ENCODE measurements around the gene ABCD4.
A peak's percentile ranks its signal among the peaks of the same experiment; 100 is the strongest.

ABCD4 gene

DNA sequence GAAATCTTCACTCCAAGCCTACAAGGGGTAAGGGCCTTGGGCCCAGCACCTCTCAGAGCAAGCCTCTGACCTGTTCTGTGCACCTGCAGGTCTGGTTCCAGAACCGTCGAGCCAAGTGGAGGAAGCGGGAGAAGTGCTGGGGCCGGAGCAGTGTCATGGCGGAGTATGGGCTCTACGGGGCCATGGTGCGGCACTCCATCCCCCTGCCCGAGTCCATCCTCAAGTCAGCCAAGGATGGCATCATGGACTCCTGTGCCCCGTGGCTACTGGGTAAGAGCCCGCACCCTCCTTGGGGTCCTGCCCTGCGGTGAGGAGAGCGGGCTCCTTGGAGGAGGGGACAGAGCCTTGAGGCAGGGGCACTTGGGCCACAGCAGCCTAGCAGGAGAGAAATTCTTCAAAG, 43.2 kb downstream of the ABCD4 start:
- DNase-seq (ENCODE audit: low read depth): no peak

DNA sequence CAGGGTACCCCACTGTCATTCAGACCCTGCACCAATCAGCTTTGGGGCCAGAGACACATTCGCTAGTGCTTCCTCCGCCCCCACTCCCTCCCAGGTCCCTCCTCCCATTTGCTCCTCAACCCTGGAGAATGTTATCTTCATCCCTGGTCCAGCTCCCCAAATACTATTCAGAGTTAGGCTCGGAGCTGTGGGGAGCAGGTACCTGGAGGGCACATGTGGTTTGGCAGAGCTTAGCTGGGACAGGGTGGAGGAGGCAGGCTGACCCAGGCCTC, 44.0 kb downstream of the ABCD4 start:
- no peak for DNase-seq (ENCODE audit: low read depth)

DNA sequence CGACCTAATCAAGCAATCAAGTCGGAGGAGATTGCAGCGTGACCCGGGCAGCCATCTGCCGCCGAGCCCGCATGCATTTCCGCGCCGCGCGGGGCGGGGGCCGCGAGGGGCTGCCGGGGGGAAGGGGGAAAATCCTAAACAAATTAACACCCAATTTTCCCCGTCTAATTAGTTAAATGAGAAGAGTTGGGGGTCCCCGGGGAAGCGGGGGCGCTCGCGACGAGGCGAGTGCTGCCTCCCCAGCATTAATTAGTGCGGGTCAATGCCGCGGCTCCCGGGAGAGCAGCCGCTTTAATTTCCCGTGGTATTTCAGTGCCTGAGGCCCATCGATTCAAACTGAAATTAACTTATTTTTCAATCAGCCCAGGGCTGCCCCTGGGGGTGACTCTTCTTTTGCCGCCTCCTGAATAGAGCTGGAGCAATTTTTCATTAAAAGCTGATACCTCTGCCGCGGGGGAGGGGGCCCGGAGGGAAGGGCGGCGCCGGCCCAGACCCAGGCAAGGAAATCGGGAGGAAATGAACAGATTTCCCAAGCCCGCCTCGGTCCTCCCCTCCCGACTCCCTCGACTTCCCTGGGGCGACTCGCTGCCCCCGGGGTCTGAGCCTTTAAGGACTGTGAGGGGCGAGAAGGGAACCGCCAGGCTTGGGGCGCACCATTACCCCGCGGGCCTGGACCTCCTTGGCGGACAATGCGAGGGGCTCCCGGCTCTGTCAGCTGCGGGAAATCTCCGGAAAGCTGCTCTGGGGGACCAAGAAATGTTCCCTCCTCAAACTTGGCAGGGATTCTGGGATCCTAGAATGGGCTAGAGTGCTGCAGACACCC, 44.6 kb downstream of the ABCD4 start:
- DNase-seq (ENCODE audit: low read depth): no peak

DNA sequence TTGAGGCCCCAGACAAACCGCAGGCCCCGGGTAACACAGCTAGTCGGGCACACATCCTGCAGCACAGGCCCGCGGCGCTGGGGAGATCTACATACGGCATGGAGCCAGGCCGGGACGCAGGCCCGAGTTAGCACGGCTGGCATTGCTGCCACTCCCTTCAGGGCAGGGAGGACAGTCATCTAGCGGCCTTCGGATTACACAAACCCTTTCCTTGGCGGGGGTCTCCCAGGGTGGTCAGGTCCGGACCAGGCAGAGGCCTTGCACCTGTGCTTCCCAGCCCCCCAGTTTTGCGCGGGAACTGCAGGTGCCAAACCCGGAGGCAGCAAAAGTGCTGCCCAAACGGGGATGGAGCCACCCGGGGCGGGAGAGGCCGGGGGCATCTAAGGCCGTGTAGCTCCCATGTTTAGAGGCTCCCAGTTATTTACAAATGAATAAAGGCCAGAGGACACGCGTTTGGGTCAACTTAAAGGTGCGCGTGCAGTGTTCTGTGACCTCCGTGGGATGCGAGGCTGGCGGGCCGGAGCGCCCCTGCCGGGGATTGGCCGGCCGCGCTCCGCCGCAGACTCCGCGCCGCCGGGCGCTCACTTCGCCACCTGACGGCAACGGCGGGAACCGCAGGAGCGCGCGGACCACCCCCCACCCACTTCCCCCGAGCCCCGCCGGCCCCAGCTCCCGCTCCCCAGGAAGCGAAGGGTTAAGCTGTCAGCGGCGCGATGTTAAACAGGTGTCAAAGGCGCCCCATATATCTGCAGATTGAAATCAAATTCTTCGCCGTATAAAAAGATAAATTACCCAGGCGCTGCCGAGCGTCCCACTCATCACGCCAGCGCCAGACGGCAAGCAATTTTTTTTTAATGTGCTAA, 45.4 kb downstream of the ABCD4 start:
- DNase-seq (ENCODE audit: low read depth): peak; percentile 68

DNA sequence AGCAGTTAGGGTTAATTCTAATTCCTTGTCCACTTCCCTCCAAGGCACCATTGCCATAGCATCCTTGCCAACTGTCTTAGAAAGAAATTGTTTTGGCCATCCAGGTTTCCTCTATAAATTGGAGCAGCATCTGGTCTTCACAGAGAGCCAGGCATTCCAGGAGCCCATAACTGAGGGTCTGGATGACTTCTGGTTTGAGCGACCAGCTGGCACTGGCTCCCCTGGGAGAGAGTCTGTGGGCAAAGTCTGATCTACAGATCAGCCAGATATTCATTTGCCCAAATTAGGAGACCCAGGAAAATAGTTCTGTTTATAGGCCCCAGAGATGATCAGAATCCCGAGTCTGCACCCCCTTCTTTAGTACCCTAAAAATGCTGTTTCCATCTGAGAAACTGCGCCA, 47.5 kb downstream of the ABCD4 start:
- no peak for DNase-seq (ENCODE audit: low read depth)

DNA sequence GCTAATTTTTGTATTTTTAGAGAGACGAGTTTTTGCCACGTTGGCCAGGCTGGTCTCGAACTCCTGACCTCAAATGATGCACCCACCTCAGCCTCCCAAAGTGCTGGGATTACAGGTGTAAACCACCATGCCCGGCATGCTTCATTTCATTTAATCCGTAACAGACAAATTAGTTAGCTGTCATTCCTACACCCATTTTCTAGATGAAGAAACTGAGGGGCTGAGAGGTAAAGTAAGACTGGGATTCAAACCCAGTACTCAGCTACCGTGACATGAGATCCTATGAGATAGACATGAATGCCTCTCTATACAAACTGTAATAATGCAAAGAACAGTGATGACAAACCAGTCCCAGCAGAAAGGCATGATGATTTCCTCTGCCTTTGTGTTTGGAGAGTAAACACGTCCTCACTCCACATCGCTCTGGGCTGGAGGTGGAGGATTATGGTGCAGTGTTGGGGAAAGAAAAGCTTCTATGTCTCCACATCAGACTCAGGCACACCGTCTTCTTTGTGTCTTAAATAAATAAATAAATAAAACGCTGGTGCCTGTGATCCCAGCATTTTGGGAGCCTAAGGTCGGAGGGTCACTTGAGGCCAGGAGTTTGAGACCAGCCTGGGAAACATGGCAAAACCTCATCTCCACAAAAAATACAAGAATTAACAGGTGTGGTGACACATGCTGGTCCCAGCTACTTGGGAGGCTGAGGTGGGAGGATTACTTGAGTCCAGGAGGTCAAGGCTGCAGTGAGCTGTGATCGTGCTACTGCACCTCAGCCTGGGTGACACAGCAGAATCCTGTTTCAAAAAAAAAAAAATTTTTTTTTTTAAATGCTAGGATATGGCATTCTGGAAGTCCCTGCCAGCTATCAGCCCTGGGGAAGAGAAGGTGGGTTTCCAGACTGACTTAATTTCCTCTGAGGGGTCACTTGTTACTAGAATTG, 53.0 kb downstream of the ABCD4 start:
- DNase-seq (ENCODE audit: low read depth): no peak

DNA sequence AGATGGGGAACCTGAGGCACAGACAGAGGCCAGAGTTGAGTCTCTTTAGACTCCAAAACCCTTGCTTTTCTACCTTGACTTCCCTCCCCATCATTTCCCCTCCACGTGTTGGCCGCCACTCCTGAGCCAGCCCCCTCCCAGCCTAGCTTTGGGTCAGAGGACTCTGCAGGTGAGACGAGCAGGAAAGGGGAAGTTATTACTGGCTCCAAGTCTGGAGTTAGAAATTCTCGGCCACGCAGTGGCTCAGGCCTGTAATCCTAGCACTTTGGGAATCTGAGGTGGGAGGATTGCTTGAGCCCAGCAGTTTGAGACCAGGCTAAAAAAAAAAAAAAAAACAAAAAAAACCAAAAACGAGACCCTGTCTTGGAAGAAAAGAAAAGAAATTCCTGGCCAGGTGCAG, 54.7 kb downstream of the ABCD4 start:
- no peak for DNase-seq (ENCODE audit: low read depth)

DNA sequence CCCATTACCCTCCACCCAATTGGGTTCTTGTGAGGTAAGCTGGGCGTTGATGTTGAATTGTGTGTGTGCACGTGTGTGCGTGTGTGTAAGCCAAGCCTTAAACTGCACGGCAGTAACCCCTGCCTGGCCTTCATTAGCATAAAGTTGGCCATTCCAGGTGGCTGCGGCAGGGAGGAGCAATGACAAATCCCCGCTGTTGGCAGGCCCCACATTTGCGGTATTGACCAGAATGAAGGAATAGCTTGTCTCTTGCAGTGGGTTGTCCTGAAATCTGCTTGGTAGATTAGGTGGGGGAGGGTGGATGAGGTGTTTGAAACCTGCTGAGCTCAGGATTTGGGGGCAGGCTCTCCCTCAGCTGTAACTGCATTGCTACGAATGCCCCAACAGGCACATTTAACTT, 56.2 kb downstream of the ABCD4 start:
- DNase-seq (ENCODE audit: low read depth): no peak

DNA sequence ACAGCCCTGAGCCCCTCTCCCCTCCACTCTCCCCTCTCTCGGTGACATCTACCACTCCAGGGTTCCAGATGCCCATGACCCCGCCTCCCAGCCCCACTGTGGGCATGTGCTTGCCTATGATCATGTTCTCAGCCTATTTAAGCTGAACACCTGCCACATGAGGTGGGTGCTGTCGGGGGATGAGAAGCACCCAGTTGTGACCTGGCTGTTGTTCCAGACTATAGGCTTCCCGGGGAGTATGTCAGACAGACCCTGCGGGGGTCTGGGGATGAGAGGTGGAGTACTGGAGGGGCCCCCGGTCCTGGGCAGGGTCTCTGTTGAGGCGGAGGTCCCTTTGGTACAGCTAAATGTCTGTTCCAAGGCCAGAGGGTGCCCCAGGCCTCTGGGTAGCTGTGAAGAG, 57.4 kb downstream of the ABCD4 start:
- DNase-seq (ENCODE audit: low read depth): no peak

DNA sequence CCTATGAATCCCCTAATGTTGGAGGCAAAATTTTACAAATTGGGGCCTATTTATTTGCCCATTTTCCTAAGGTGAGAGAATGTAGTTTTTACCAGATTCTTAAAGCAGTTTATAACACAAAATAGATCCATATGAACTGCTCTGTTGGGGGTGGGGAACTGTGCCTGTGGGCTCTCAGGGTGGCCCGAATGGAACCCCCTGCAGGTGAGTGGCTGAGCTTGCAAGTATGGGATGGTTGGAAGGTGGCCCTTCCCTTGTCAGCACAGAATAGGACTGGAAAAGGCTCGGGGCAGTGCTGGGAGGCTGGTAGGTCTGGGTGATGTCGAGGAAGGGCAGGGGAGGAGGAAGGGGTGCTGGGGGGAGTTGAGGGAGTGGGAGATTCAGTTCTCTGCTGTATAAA, 58.6 kb downstream of the ABCD4 start:
- DNase-seq (ENCODE audit: low read depth): no peak

DNA sequence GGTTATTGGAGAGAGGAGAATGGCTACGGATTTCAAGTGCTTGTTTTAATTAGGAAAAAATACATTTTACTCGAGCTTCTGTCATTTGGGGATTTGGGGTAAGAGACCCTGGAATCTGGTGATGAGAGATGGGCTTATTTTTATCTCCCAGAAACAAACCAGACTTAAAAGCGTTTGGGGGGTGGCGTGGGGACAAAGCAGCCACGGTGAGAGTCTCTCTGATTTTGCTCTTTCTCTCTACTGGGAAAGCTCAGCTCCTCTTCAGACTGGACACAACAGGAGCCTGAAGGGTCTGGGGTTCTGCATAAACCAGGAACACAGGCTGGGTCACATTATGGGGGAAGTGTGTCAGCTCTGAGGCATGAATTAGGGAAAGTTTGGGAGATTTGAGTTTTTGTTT, 59.7 kb downstream of the ABCD4 start:
- no peak for DNase-seq (ENCODE audit: low read depth)

DNA sequence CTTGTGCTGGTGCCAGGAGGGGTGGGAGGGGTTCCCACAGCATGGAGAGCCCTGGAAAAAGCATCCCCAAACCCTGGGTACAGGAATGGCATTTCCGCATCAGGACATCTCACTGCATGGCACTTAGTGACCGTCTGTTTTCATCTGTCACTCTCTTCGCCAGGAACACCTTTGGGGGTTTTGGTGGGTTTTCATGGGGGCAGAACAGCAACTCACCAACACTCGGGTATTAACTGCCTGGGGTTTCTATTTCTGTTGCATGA, 60.0 kb downstream of the ABCD4 start:
- DNase-seq (ENCODE audit: low read depth): no peak

DNA sequence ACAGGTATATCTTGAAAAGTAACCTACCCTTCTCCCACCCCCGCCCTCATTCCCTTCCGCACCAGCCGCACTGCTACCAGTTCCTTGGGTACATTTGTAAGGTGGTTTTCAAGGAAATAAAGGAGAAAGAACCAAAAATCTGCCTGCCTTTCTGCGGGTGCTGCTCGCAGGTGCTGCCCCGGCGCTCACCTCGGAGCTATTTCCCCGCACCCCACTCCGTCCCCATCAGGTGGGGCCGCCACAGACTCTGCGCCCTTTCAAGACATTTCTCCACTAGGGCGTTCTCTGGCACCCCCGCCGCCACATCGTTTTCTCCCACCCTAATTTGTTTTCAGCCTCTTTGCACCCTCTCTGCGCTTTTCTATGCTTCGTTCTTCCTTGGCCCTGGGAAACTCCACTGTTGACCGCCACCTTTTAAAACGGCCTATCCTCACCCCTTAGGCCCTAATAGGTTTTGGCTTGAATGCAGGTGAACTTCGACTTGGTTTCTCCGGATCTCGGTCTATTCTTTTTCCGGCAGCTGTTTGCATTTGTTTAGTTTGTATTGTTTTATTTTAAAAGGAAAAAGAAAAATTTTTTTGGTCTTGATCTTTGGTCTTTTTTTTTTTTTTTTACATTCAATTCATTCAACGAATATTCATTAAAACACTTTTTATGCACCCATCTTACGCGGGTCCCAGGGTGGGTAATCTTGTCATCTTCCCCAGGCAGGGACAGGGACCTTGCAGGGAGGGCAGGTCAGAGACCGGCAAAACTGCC, 60.5 kb downstream of the ABCD4 start:
- DNase-seq (ENCODE audit: low read depth): no peak

DNA sequence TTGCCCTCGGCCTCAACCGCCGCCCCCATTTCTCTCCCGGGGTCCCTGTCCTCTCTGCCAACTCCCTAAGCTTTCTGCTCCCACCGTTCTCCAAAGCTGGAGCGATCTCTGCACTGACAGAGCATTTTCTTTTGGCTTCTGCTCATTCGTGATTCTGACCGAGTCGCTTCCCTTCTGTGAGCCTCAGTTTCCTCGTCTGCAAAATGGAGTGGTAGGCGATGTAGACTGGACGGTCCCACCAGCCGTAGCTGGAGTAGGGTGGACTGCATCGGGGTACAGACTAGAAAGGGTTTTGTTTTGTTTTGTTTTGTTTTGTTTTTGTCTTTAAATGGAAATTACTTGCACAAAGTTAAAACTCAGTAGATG, 61.1 kb downstream of the ABCD4 start:
- no peak for DNase-seq (ENCODE audit: low read depth)

DNA sequence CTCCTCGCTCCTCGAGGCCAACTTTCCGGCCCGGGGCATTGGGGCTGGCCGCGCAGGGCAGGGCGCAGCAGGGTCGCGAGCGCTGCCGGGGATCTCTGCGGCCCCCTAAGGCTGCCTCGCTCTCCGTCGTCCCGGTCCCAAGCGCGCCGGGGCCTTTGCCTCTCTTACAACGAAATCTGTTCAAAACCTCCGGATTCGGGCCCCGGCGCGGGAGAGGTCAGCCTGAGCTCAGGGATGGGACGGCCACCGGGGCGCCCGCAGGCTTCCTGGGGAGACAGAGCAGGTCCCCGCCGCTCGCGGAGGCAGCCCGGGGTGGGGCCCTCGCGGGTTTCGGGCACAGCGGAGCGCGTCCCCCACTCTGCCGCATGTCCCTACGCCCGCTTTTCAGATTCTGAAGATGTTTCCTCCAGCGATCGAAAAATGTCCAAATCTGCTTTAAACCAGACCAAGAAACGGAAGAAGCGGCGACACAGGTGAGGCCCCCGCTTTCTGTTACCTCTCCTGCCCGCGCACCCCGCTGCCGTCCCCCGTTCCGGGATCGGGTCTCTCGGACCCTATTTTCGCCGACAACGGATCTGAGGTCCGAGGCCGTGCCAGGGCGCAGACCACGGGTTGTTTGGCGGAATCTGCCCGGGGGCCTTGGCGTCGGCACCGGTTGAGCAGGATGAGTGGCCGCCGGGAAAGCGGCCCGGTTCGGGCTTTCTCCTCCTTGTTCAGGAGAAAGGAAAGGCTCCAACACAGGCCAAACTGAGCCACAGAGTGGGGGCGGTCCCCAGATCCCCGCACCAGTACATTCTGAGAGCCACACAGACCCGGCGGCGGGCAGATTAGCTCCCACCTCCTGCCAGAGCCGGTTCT, 61.7 kb downstream of the ABCD4 start:
- no peak for DNase-seq (ENCODE audit: low read depth)

DNA sequence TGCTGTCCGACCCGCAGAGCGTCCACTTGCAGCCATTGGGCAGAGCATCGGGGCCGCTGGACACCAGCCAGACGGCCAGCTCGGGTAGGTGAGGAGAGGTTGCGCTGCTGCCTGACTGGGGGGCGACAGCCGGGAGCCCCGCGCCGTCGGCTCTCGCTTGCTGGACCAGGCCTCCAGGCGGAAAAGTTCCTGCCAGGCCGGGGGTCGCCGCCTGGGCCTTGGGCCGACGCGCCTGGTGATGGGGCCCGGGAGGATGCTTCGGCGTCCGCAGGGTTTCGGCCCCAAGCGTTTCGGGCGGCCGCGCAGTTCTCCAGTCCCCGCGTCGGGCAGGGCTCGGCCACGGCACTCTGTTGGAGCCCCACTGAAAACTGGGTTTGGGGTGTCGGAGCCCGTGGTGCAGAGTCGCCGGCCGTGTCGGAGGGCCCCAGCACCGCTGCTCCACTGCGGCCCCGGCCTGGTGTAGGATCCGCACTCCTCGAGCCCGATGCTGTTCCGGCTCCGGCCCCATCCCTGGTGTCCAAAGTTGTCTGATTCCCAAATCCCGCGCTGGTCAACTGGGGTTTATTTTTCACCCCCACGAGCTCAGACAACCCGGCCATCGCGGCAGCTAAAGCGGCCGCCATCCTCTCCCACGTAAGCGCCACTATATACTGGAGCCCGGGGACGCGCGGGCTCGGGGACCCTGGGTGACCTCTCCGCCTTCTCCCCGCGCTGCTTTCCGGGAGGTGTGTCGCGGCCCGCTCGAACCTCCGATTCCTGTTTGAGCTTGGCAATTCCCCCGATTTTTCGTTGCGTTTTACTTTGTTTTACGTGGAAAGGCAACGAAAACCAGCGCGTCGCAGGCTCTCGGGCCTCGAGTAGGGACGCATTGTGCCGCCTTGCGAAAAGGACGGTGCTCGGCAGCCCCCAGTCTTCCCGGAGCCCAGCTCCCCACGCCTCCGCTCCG, 62.6 kb downstream of the ABCD4 start:
- DNase-seq (ENCODE audit: low read depth): no peak

DNA sequence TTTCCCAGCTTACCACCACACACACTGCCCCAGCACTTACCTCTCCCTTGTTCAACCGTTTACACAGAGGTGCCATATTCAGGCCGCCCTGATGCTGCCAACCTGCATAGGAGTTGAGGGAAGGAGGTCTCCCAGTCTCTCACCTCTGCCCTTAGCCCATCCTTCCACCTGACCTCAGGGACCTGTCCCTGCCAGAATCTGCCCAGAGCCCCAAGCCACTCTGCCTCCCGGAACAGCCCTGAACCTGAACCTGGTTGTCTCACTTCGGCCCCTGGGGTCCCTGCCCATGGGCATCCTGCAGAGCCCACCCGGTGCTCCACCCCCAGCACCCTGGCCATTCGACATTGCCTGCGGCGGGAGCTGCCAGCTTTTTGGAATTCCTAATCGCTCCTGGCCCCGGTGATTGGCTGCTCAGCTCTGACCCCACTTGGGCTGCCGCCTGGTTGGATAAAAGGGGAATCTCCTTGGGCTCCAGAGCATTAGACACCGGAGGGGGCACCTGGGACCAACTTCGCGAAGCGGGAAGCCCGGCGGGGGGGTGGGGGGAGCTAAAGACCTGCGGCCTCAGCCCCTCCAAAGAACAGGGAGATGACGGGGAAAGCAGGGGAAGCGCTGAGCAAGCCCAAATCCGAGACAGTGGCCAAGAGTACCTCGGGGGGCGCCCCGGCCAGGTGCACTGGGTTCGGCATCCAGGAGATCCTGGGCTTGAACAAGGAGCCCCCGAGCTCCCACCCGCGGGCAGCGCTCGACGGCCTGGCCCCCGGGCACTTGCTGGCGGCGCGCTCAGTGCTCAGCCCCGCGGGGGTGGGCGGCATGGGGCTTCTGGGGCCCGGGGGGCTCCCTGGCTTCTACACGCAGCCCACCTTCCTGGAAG, 63.5 kb downstream of the ABCD4 start, which contains the start of gene VSX2:
Gene VSX2, plus strand, starts transcription at position 476 of the 874 bp plus-strand sequence. Its CDS starts 113 bp downstream, at position 589.
- DNase-seq (ENCODE audit: low read depth): no peak

DNA sequence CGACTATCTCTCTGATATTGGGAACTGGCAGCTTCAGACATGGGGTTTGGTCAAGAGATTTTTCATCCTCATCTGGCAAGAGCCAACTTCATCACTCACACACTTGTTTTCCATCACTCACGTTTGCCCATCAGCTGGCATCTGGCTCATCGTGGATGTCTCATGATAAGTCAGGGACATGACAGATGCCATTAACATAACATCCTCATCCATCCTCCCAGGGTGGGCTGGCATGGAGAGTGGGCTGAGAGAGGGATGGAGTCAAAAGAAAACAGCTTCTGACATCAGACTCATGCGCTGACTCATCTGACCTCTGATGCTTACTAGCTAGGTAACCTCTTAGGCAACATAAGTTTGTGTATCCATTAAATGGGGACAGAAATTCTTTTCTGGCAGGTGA, 65.3 kb downstream of the ABCD4 start:
- DNase-seq (ENCODE audit: low read depth): no peak
